ENCODE data around the gene NUFIP1. TPM values are rescaled to one million over a fixed set of nuclear protein-coding genes. Genes with fewer than 3 reads are reported as not detected.

NUFIP1 gene
- total RNA-seq, 1 experiment from 2014 or later: 14.0 TPM

- TF ChIP-seq, protein P1, sequence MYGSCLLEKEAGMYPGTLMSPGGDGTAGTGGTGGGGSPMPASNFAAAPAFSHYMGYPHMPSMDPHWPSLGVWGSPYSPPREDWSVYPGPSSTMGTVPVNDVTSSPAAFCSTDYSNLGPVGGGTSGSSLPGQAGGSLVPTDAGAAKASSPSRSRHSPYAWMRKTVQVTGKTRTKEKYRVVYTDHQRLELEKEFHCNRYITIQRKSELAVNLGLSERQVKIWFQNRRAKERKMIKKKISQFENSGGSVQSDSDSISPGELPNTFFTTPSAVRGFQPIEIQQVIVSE (CRISPR knock-in tag; IDR thresholded peaks at IDR 0.05; ENCODE audit: borderline replicate concordance): no peak
- TF ChIP-seq, protein P2, sequence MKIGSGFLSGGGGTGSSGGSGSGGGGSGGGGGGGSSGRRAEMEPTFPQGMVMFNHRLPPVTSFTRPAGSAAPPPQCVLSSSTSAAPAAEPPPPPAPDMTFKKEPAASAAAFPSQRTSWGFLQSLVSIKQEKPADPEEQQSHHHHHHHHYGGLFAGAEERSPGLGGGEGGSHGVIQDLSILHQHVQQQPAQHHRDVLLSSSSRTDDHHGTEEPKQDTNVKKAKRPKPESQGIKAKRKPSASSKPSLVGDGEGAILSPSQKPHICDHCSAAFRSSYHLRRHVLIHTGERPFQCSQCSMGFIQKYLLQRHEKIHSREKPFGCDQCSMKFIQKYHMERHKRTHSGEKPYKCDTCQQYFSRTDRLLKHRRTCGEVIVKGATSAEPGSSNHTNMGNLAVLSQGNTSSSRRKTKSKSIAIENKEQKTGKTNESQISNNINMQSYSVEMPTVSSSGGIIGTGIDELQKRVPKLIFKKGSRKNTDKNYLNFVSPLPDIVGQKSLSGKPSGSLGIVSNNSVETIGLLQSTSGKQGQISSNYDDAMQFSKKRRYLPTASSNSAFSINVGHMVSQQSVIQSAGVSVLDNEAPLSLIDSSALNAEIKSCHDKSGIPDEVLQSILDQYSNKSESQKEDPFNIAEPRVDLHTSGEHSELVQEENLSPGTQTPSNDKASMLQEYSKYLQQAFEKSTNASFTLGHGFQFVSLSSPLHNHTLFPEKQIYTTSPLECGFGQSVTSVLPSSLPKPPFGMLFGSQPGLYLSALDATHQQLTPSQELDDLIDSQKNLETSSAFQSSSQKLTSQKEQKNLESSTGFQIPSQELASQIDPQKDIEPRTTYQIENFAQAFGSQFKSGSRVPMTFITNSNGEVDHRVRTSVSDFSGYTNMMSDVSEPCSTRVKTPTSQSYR (CRISPR knock-in tag; IDR thresholded peaks at IDR 0.05): no peak
- TF ChIP-seq EMX1 (CRISPR knock-in tag; IDR thresholded peaks at IDR 0.05): no peak
- TF ChIP-seq, protein P3, sequence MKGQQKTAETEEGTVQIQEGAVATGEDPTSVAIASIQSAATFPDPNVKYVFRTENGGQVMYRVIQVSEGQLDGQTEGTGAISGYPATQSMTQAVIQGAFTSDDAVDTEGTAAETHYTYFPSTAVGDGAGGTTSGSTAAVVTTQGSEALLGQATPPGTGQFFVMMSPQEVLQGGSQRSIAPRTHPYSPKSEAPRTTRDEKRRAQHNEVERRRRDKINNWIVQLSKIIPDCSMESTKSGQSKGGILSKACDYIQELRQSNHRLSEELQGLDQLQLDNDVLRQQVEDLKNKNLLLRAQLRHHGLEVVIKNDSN (CRISPR knock-in tag; IDR thresholded peaks at IDR 0.05): no peak
Measured at GRCh38 chr13:44976196-44976595, 13.1 kb downstream of the NUFIP1 start (continued).

- DNase-seq (ENCODE audit: low spot score) (no peak), ATAC-seq (no peak)
- POLR2A ChIA-PET: no interaction called here
- H3K4me3 Mint-ChIP-seq: no peak overlapping the region
- peaks cover 24% of the 10 kb centered on the region for H3K36me3 Mint-ChIP-seq
- H3K4me1 Mint-ChIP-seq: peaks cover 4% of the 10 kb centered on the region
- CTCF ChIA-PET: interaction anchor here (0.5 to 1.4 kb wide), 7 partner anchors 19 to 420 kb away, joined by 3 to 4 read pairs (median 4); no protein-coding TSS in a partner anchor
- H3K27ac Mint-ChIP-seq: no peak overlapping the region
- no peaks in the 10 kb centered on the region for H3K9me3 Mint-ChIP-seq
- no peaks in the 10 kb centered on the region for H3K27me3 Mint-ChIP-seq (ENCODE audit: low read depth)
- TF ChIP-seq, protein P4, sequence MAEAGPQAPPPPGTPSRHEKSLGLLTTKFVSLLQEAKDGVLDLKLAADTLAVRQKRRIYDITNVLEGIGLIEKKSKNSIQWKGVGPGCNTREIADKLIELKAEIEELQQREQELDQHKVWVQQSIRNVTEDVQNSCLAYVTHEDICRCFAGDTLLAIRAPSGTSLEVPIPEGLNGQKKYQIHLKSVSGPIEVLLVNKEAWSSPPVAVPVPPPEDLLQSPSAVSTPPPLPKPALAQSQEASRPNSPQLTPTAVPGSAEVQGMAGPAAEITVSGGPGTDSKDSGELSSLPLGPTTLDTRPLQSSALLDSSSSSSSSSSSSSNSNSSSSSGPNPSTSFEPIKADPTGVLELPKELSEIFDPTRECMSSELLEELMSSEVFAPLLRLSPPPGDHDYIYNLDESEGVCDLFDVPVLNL (CRISPR knock-in tag; IDR thresholded peaks at IDR 0.05; ENCODE audit: borderline replicate concordance, low read depth): no peak
- TF ChIP-seq, protein P2 (CRISPR knock-in tag; IDR thresholded peaks at IDR 0.05): no peak
- TF ChIP-seq, protein P5, sequence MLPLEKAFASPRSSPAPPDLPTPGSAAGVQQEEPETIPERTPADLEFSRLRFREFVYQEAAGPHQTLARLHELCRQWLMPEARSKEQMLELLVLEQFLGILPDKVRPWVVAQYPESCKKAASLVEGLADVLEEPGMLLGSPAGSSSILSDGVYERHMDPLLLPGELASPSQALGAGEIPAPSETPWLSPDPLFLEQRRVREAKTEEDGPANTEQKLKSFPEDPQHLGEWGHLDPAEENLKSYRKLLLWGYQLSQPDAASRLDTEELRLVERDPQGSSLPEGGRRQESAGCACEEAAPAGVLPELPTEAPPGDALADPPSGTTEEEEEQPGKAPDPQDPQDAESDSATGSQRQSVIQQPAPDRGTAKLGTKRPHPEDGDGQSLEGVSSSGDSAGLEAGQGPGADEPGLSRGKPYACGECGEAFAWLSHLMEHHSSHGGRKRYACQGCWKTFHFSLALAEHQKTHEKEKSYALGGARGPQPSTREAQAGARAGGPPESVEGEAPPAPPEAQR (CRISPR knock-in tag; IDR thresholded peaks at IDR 0.05): no peak
- TF ChIP-seq, protein P1 (CRISPR knock-in tag; IDR thresholded peaks at IDR 0.05; ENCODE audit: borderline replicate concordance): no peak
- no peak for TF ChIP-seq FOXP1 (CRISPR knock-in tag; IDR thresholded peaks at IDR 0.05; ENCODE audit: borderline replicate concordance)
- TF ChIP-seq, protein P6, sequence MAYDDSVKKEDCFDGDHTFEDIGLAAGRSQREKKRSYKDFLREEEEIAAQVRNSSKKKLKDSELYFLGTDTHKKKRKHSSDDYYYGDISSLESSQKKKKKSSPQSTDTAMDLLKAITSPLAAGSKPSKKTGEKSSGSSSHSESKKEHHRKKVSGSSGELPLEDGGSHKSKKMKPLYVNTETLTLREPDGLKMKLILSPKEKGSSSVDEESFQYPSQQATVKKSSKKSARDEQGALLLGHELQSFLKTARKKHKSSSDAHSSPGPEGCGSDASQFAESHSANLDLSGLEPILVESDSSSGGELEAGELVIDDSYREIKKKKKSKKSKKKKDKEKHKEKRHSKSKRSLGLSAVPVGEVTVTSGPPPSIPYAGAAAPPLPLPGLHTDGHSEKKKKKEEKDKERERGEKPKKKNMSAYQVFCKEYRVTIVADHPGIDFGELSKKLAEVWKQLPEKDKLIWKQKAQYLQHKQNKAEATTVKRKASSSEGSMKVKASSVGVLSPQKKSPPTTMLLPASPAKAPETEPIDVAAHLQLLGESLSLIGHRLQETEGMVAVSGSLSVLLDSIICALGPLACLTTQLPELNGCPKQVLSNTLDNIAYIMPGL (CRISPR knock-in tag; IDR thresholded peaks at IDR 0.05): no peak
- TF ChIP-seq EMX1 (CRISPR knock-in tag; IDR thresholded peaks at IDR 0.05): no peak
- TF ChIP-seq TEAD1 (CRISPR knock-in tag; IDR thresholded peaks at IDR 0.05): no peak
- no peak for TF ChIP-seq ZBTB21 (CRISPR knock-in tag; IDR thresholded peaks at IDR 0.05; ENCODE audit: borderline replicate concordance)
- TF ChIP-seq ZNF532 (CRISPR knock-in tag; IDR thresholded peaks at IDR 0.05; ENCODE audit: borderline replicate concordance): no peak
- no peak for TF ChIP-seq GABPB1 (CRISPR knock-in tag; IDR thresholded peaks at IDR 0.05)
- TF ChIP-seq USF2 (CRISPR knock-in tag; IDR thresholded peaks at IDR 0.05): no peak
- no peak for TF ChIP-seq JUN (CRISPR knock-in tag; IDR thresholded peaks at IDR 0.05)
- TF ChIP-seq NR1H2 (CRISPR knock-in tag; IDR thresholded peaks at IDR 0.05): no peak
Measured at GRCh38 chr13:44974056-44974793, 15.0 kb downstream of the NUFIP1 start.

All from WTC11 (cell line).